B cell (primary cell): ENCODE data around the gene TMEM120B.

Experiments used
- EZH2 ChIP-seq: IDR thresholded peaks from 2 replicates; pipeline ENCODE4 v1.6.1; 2012; ENCODE audit warnings: borderline replicate concordance, low read depth, mild to moderate bottlenecking, moderate library complexity, low read length; ENCODE audit not compliant: insufficient read depth, poor library complexity, severe bottlenecking
- TF ChIP-seq, protein P1 (sequence below): fragments of 200-600 bp; IDR thresholded peaks from one replicate; pipeline ENCODE4 v1.8.0; 2022; ENCODE audit warnings: antibody characterized with exemption, mild to moderate bottlenecking

DNA sequence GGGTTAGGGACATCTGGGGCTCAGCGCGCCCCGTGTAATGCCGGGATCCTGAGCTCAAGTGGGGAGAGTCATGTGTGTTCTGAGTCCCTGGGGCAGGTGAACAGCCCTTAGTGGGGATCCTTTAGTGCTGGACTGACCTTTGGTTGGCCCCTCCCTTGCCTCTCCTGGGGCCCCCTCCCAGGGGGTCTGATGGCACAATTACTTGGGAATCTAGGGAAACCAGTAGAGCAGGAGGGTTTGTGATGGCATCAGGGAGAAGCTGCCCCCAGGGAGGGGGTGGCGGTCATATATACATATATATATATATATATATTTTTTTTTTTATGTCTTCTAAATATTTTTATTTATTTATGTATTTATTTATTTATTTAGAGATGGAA, 43.0 kb upstream of the TMEM120B start, which contains the start of gene MORN3:
- TF ChIP-seq, protein P1, sequence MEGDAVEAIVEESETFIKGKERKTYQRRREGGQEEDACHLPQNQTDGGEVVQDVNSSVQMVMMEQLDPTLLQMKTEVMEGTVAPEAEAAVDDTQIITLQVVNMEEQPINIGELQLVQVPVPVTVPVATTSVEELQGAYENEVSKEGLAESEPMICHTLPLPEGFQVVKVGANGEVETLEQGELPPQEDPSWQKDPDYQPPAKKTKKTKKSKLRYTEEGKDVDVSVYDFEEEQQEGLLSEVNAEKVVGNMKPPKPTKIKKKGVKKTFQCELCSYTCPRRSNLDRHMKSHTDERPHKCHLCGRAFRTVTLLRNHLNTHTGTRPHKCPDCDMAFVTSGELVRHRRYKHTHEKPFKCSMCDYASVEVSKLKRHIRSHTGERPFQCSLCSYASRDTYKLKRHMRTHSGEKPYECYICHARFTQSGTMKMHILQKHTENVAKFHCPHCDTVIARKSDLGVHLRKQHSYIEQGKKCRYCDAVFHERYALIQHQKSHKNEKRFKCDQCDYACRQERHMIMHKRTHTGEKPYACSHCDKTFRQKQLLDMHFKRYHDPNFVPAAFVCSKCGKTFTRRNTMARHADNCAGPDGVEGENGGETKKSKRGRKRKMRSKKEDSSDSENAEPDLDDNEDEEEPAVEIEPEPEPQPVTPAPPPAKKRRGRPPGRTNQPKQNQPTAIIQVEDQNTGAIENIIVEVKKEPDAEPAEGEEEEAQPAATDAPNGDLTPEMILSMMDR, result no peak
- no peak for TF ChIP-seq EZH2
